ENCODE data around the gene ACTR3.
"Not testable (repeated sequence)": the region's sequence is repeated elsewhere in the genome, so short reads cannot be mapped to it uniquely, and the experiment has no call there.

The ACTR3 gene

DNA sequence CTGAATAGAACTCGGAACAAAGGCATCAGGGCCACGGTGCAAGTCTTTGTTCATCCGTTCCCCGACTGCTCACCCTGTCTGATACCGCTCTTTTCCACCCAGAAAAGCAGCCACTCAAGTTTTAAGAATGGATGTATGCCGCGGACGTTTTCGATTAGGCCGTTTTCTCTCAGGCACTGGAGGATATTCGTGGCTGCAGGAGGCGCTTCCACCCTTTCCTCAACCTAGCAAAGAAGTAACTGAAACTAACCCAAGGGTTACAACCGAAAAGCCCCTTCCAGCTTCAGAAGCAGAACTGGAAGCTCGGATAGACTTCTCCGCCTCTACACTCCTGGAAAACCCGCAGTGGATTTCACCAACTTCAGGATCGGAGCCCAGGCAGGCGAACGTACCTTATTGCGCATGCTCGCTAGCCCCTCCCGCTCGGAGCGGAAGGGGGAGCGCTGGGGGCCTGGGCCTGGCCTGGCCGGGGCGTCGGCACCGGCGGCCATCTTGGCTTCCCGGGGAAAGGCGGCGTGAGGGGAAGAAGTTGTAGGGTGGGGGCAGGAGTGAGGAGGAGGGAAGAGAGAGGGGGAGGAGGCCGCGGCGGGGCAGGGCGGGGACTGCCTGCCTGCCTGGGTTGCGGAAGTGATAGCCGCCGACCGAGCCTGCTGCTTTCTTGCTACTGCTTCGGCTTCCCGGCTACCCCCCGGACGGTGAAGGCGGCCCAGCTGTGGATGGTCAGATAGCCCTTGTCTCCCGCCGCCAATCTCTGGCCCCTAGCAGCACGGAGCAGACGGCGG, at the start of gene ACTR3:
TSS of gene ACTR3 (plus strand) at position 619 of the 782 bp plus-strand sequence. CDS start 191 bp downstream, outside the sequence.
- DNase-seq: peak; percentile 93

DNA sequence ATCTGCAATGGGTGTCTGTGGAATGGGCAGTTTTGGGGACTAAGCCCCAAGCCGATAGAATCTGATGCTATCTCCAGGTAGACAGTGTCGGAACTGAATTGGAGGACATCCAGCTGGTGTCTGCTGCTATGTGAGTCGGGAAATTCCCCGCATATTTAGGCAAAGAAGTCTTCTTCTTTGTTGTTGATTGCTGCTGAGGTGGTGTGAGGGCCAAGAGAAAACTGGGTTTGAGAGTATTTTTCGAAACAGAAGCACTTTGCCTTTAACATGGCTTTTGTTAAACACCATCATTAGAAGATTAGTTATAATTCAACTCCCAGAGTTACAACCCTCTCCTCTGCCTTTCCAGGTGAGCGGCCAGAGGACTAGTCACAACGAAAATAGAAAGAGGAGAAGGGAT, 49.4 kb upstream of the ACTR3 start:
- DNase-seq: no peak

- DNase-seq: no peak
Observed at GRCh38 chr2:113842919-113843736, 46.8 kb upstream of the ACTR3 start.

DNA sequence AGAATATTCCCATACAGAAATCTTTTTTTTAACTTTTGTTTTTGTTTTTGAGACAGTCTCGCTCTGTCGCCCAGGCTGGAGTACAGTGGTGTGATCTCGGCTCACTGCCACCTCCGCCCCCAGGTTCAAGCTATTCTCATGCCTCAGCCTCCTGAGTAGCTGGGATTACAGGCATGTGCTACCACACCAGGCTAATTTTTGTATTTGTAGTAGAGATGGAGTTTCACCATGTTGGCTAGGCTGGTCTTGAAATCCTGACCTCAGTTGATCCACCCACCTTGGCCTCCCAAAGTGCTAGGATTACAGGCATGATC, 46.2 kb upstream of the ACTR3 start:
- not testable (repeated sequence) for DNase-seq

GRCh38 chr2:113845261-113845660, 44.6 kb upstream of the ACTR3 start:
- no peak for DNase-seq

GRCh38 chr2:113845796-113846195, 44.1 kb upstream of the ACTR3 start:
- DNase-seq: not testable (repeated sequence)

DNA sequence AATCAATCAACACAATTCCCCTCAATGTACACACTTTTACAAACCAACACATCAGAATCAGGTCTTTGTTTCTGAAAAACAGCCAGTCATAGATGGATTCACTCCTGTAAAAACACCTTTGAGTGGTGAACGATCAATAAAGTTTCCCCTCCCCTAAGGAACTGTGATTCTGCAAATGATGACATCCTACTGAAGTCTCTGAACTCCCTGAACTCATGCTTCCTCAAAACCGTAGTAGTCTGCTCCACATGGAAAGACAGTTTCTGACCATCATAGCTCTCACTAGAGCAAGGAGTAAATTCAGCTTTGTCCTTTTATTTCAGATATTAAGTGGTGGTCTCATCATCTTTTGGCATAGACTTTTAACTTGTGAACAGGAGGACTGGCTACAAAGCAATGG, 43.5 kb upstream of the ACTR3 start:
- DNase-seq: no peak

DNA sequence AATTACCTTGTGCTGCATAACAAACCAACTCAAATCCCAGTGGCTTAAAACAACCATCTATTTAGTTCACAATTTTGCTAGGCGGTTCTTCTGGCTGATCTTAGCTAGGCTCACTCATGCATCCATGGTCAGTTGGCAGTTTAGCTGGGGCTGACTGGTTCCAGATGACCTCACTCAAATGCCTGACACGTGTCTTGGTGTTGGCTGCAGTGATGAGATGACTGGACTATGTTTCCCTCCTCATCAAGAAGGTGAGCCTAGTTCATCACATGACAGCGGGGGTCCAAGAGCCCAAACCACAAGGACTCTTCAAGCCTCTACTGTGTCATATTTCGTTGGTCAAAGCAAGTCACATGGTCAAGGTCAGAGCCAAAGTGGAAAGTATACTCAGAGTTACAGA, 42.7 kb upstream of the ACTR3 start:
- DNase-seq: no peak

DNA sequence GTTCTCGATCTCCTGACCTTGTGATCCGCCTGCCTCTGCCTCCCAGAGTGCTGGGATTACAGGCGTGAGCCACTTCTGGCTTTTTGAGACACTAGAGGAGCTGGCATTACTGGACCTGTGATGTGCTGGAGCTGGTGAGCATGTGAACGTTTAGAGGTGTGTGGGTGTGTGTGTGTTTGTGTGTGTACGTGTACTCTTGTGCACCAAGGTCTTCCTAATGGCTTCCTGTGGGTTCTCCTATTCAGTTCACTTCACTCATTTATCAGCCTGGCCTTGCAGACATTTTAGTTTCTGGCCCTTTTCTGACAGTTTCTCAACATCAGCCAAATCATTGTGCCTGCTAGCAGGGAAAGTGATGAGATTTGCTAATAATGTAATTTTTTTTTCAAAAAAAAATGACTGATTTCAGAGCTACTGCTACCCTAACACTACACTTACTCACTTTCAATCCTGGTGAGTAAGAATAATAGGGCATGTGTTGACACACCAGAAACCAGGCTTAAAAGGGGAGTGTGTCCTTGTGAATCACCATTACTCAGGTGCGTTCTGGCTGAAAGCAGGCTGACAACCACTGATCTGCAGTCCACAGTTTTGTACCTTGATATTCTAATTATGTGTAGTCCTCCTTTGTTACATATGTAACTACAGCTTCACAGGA, 41.0 kb upstream of the ACTR3 start:
- DNase-seq: no peak

DNA sequence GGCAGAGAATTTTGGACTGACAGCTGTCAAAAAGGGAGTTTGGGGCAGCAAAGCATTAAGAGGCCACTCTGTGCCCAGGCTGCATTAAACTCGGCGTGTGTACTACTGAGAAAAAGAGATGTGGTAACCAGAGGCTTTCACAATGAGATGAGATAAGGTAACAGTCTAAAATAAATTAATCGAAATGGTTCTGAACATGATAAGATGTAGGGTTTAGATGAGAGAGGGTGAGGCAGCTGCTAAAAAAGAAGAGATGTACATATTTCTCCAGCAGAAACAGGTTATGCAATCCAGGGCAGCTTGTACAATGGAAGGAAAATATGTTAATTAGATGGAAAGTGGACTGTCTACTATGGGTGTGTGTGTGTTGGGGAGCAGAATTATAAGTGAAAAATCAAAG, 39.2 kb upstream of the ACTR3 start:
- no peak for DNase-seq

DNA sequence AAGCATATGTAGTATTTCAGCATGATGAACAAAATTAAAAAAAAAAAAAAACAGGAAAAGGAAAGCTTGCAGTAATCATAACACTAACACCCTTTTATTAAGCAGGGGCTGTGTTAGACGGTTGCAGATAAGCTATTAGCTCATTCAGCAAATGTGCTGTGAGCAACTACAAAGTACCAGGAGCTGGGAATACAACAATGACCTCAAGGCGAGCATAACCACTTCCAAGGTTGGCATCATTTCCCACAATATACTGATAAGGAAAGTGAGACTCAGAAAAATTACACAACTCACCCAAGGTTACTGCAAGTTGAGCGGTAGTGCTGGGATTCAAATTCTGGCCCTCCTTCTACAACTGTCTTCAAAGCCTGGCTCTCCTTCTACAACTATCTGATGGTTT, 38.2 kb upstream of the ACTR3 start:
- no peak for DNase-seq

DNA sequence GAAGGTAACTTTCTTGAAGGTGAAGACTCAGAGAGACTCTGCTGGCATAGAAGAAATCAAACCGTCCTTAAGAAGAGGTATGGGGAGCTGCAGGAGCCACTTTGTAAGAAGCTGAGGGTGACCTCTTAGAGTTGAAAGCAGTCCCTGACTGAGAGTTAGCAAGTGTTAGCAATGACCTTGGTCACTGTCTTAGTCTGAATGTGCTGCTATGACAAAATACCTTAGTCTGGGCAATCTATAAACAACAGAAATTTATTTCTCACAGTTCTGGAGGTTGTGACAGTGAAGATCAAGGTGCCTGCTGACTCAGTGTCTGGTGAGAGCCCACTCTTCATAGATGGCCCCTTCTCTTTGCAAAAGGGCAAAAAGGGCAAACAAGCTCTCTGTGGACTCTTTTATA, 35.7 kb upstream of the ACTR3 start:
- no peak for DNase-seq

DNA sequence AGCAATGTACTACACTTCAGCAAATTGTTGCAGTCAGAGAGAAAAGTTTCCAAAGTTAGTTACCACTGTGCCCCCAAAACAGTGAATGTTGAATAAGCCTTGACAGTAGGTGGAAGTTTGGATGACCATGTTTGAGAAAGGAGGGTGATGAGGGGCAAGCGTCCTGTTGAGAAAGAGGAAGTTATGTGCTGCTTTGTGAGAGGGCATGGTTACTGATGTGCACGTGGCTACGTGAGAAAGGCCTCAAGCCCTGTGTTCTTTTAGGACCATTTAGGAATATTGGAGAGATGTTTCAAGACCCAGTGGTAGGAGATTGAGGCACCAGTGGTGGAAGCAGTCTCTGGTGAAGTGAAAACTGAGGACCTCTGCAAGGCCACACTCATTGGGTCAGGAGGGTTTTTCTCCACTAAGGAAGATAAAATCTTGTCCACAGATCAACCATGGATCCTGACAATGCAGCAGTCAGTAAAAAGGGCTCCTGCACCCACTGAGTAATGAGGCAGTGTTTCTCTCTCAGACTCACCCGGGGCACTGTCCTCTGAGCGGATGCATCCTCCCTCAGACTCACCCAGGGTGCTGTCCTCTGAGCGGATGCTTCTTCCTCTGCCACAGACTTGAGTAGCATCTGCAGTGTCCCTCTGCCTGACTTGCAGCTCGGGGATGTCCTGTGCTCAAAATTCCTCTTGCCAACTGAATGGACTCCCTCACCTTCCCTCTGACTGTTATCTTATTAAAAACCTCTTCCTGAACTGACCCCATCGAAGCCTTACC, 34.7 kb upstream of the ACTR3 start:
- no peak for DNase-seq

GRCh38 chr2:113857464-113857863, 32.4 kb upstream of the ACTR3 start:
- no peak for DNase-seq

DNA sequence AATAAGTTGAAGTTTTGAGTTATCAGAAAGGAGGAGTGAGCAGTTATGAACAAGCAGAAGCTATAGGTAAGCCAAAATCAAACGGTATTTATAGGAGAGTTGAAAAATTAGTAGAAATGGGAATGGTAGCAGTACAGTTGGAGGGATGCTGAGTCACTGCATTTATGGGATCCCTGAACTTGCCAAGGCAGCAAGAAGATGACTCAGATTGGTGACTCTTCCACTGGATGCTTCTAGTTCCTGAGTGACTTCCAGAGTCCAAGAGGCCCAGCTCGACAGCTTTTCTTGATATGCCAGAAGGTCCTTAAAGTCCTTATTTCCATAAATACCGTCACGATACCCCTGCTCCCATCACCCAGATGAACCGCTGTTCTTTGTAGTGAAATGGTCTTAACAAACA, 31.1 kb upstream of the ACTR3 start:
- DNase-seq: no peak

DNA sequence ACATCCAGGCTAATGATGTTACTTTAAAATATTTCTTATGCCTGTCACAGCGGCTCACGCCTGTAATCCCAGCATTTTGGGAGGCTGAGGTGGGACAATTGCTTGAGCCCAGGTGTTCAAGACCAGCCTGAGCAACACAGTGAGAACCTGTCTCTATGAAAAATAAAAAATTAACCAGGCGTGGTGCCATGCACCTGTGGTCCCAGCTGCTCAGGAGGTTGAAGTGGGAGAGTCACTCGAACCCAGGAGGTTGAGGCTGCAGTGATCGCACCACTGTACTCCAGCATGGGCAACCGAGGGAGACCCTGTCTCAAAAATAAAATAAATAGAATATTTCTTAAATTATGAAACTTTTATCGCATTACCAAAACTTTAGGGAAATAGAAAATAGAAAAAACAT, 28.1 kb upstream of the ACTR3 start:
- no peak for DNase-seq

DNA sequence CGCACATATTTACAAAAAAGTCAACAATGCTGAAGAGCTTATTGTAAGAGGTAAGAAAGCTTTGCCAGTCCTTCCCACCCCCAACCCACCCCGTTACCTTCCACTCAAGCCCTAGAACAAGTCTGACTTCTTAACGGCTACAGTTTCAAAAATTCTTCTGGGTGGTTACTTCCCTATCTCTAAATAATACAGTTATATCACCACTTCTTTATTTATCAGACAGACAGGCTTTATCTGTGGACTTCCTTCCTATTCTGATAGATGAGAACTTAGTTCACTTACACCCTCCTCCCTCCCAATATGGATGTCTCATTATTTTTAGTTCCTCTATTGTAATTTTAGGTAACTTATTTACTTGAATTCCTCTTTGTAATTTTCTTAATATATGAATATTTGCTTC, 26.7 kb upstream of the ACTR3 start:
- DNase-seq: no peak

- DNase-seq: no peak
Observed at GRCh38 chr2:113867571-113867970, 22.3 kb upstream of the ACTR3 start.

DNA sequence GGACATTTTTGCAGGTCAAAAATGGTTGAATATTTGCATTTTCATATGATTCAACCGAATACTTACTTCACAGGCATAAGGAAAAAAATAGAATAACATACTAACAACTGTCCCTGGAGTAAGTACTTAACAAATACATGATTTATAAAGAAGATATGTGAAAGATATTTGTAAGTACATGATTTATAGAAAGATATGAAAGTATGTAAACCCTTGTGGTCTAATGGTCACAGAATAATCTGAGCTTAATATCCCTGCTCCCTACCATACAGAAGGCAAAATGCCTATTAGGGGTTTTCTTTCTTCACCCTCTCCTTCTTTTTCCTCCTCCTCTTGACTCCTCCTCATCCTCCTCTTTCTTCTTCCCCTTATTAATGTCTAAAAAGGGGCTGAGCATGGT, 20.6 kb upstream of the ACTR3 start:
- no peak for DNase-seq

GRCh38 chr2:113872201-113872600, 17.7 kb upstream of the ACTR3 start:
- no peak for DNase-seq

DNA sequence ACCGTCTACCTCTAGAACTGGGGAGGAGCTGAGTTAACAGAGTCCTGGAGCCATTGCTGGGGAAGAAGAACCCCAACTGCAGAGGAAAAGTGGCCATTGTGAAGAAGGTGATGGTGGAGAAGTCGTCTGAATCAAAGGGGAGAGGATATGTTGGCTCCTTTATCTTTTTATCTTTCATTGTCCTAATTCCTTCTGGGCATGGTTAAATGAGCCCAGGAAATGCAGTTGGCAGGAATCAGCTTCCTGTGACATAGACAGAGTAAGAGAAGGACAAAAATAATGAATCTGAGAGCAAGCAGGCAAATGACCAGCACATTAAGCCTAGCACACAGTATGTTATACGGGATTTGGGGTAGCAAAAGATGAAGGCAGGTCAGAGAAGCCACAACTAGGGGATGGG, 16.0 kb upstream of the ACTR3 start:
- DNase-seq: no peak

- no peak for DNase-seq
Observed at GRCh38 chr2:113875135-113875534, 14.8 kb upstream of the ACTR3 start.

Data from NCI-H1092 treated with DMSO at 0.1 percent for 48 hours (cell line).